ENCODE data around the gene SLC2A9. TPM values are rescaled to one million over a fixed set of nuclear protein-coding genes. Genes with fewer than 3 reads are reported as not detected.

SLC2A9 gene
- total and polyA plus RNA-seq, 8 donors: 0.61 to 35.3 (median 2.7) TPM

DNA sequence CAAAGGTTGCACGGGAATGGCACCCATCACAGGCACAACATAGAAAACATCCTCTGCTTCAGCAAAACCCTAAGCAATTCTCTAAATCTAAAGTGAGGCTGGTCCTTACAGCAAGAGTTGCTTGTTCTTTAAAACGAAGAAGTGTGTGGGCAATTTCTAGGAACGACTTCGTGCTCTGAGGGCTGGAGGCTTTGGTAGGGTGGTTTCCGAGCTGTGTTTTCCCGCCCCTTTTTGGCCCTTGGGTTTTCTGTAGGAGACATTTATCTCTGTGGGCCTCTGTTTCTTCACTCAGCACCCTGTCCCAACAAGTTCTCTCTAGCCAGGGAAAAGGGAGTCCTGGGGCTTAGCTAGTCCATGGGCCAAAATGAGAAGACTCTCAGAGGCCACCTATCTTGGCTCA lies 84.2 kb downstream of the SLC2A9 start:
- no peak overlapping the region for H3K4me3 ChIP-seq
- WGBS, 5 donors: 84 to 91% (median 89%) methylated on average over 6 of the region's 6 CpGs
- no peaks in the 10 kb centered on the region for H3K27me3 ChIP-seq
- DNase-seq: no peak
- no peak overlapping the region for H3K27ac ChIP-seq
- no peaks in the 10 kb centered on the region for H3K4me1 ChIP-seq
- intact Hi-C loops (cut with DNase I; ENCODE audit: low total_unique reads): no loop called here
- TF ChIP-seq, protein P1, sequence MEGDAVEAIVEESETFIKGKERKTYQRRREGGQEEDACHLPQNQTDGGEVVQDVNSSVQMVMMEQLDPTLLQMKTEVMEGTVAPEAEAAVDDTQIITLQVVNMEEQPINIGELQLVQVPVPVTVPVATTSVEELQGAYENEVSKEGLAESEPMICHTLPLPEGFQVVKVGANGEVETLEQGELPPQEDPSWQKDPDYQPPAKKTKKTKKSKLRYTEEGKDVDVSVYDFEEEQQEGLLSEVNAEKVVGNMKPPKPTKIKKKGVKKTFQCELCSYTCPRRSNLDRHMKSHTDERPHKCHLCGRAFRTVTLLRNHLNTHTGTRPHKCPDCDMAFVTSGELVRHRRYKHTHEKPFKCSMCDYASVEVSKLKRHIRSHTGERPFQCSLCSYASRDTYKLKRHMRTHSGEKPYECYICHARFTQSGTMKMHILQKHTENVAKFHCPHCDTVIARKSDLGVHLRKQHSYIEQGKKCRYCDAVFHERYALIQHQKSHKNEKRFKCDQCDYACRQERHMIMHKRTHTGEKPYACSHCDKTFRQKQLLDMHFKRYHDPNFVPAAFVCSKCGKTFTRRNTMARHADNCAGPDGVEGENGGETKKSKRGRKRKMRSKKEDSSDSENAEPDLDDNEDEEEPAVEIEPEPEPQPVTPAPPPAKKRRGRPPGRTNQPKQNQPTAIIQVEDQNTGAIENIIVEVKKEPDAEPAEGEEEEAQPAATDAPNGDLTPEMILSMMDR (IDR thresholded peaks at IDR 0.05): no peak
- no peak for TF ChIP-seq POLR2A (IDR thresholded peaks at IDR 0.05)
- no peaks in the 10 kb centered on the region for H3K36me3 ChIP-seq
- no peaks in the 10 kb centered on the region for H3K9me3 ChIP-seq

DNA sequence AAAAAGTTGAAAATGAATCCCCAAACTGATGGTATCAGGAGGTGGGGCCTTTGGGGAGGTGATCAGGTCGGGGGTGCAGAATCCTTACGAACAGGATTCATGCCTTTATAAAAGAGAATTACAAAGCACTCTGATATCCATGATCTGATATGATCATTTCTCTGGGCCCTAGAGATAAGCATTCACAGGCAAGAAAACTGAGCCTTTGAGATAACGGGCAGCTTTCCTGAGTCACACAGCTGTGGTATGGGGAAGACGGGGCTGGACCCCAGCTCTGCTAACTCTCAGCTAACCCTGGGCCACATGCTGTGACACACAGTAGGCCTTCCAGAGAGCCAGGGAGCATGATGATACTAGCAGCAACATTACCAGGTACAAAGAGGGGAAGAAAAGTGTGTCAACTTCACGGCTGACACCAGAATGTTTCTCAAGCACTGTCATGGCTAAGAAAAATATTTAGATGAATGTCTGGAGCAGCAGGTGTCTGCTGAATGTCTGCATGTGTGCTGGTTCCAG lies 85.1 kb downstream of the SLC2A9 start:
- Histone ChIP-seq H3K27ac (no peak overlapping the region), H3K36me3 (no peaks in the 10 kb centered on the region), H3K9me3 (no peaks in the 10 kb centered on the region), H3K4me1 (no peaks in the 10 kb centered on the region), H3K27me3 (no peaks in the 10 kb centered on the region), H3K4me3 (no peak overlapping the region)
- 63 to 79% (median 70%) methylated on average over 5 of the region's 5 CpGs for WGBS, 5 donors
- TF ChIP-seq POLR2AphosphoS5 (IDR thresholded peaks at IDR 0.05) (no peak), POLR2A (IDR thresholded peaks at IDR 0.05) (no peak), EP300 (IDR thresholded peaks at IDR 0.05) (no peak)
- TF ChIP-seq, protein P1 (IDR thresholded peaks at IDR 0.05): no peak
- DNase-seq: no peak
- intact Hi-C loops (cut with DNase I; ENCODE audit: low total_unique reads): no loop called here

DNA sequence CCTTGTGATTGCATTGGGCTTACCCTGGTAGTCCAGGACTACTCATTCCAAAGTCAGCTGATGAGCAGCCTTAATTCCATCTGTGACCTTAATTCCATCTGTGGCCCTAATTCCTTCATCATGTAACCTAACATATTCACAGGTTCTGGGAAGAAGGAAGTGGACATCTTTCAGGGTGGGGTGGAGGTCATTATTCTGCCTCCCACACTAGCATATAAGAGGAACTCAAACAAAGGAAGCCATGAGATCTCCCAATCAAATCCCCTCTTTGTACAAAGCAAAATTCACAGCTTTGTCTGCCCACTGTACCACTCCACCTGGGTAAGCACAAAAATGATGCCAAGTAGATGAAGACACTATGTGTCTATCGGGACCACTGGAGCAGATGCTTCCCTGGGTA lies 87.3 kb downstream of the SLC2A9 start:
- H3K9me3 ChIP-seq: no peaks in the 10 kb centered on the region
- no peaks in the 10 kb centered on the region for H3K27me3 ChIP-seq
- H3K4me1 ChIP-seq: no peaks in the 10 kb centered on the region
- no peak overlapping the region for H3K4me3 ChIP-seq
- intact Hi-C loops (cut with DNase I; ENCODE audit: low total_unique reads): no loop called here
- DNase-seq: no peak
- no peaks in the 10 kb centered on the region for H3K36me3 ChIP-seq
- no peak for TF ChIP-seq POLR2A (IDR thresholded peaks at IDR 0.05)
- TF ChIP-seq POLR2AphosphoS5 (IDR thresholded peaks at IDR 0.05): no peak
- TF ChIP-seq EP300 (IDR thresholded peaks at IDR 0.05): no peak
- TF ChIP-seq, protein P1 (IDR thresholded peaks at IDR 0.05): no peak
- no peak overlapping the region for H3K27ac ChIP-seq
- 89 to 100% (median 97%) methylated on average over 1 of the region's 1 CpG for WGBS, 5 donors

DNA sequence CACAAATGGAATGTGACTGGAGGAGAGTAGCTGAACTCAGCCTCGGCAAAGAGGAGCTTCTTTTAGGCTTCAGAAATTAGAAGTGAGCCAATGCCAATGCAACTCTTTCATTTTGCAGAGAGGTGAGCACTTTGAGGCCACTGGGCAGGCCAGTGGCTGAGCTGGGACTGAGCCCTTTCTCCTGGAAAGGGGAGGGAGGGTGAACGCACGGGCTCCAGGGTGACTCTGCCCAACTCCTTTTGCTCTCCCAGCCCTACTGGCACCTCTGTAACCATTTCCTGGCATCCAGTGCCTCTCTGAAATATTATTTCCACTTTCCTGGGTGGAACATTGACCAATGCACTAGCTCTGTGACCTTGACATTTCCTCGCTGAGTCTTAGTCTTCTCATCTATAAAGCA lies 88.1 kb downstream of the SLC2A9 start:
- no peak overlapping the region for H3K27ac ChIP-seq
- no peak overlapping the region for H3K4me3 ChIP-seq
- no peak for DNase-seq
- no peaks in the 10 kb centered on the region for H3K36me3 ChIP-seq
- intact Hi-C loops (cut with DNase I; ENCODE audit: low total_unique reads): no loop called here
- no peaks in the 10 kb centered on the region for H3K27me3 ChIP-seq
- 83 to 90% (median 88%) methylated on average over 4 of the region's 4 CpGs for WGBS, 5 donors
- TF ChIP-seq POLR2A (IDR thresholded peaks at IDR 0.05): no peak
- no peak for TF ChIP-seq POLR2AphosphoS5 (IDR thresholded peaks at IDR 0.05)
- TF ChIP-seq EP300 (IDR thresholded peaks at IDR 0.05): no peak
- TF ChIP-seq, protein P1 (IDR thresholded peaks at IDR 0.05): no peak
- H3K9me3 ChIP-seq: no peaks in the 10 kb centered on the region
- H3K4me1 ChIP-seq: no peaks in the 10 kb centered on the region

All from stomach (tissue), 9 donors.